Midbrain (tissue), 1 donor: ENCODE data around the gene AOAH.

ENCODE experiments used
- DNase-seq: peaks from one replicate; lab custom pipeline; 2025; lab: John Stamatoyannopoulos, UW

The AOAH gene

GRCh38 chr7:36546331-36546730, 178.0 kb downstream of the AOAH start:
- no peak for DNase-seq

- no peak for DNase-seq
Measured at GRCh38 chr7:36545291-36545690, 179.0 kb downstream of the AOAH start.

GRCh38 chr7:36538126-36538525, 186.2 kb downstream of the AOAH start:
- no peak for DNase-seq

- DNase-seq: no peak
Measured at GRCh38 chr7:36535866-36536664, 188.2 kb downstream of the AOAH start.

GRCh38 chr7:36533717-36534116, 190.6 kb downstream of the AOAH start:
- DNase-seq: no peak

GRCh38 chr7:36532981-36533499, 191.3 kb downstream of the AOAH start:
- no peak for DNase-seq

- DNase-seq: no peak
Measured at GRCh38 chr7:36531951-36532350, 192.3 kb downstream of the AOAH start.

GRCh38 chr7:36530456-36530855, 193.8 kb downstream of the AOAH start:
- DNase-seq: no peak

- no peak for DNase-seq
Measured at GRCh38 chr7:36527549-36527913, 196.8 kb downstream of the AOAH start.

GRCh38 chr7:36526863-36527548, 197.3 kb downstream of the AOAH start:
- DNase-seq: no peak

- DNase-seq: no peak
Measured at GRCh38 chr7:36523371-36524101, 200.8 kb downstream of the AOAH start.

GRCh38 chr7:36522453-36523007, 201.8 kb downstream of the AOAH start:
- no peak for DNase-seq

- DNase-seq: no peak
Measured at GRCh38 chr7:36521911-36522310, 202.4 kb downstream of the AOAH start.

- no peak for DNase-seq
Measured at GRCh38 chr7:36521133-36521532, 203.2 kb downstream of the AOAH start.

GRCh38 chr7:36515847-36516246, 208.4 kb downstream of the AOAH start:
- no peak for DNase-seq

GRCh38 chr7:36514289-36515243, 209.7 kb downstream of the AOAH start:
- DNase-seq: peak; percentile 61

- no peak for DNase-seq
Measured at GRCh38 chr7:36513393-36513792, 210.9 kb downstream of the AOAH start.

GRCh38 chr7:36512616-36513015, 211.7 kb downstream of the AOAH start:
- DNase-seq: no peak

GRCh38 chr7:36509962-36510361, 214.3 kb downstream of the AOAH start:
- DNase-seq: no peak

- DNase-seq: no peak
Measured at GRCh38 chr7:36507475-36508440, 216.5 kb downstream of the AOAH start.
